Measurements from ENCODE around the gene PCDH17.
A peak's percentile ranks its signal among the peaks of the same experiment; 100 is the strongest.

PCDH17 gene

DNA sequence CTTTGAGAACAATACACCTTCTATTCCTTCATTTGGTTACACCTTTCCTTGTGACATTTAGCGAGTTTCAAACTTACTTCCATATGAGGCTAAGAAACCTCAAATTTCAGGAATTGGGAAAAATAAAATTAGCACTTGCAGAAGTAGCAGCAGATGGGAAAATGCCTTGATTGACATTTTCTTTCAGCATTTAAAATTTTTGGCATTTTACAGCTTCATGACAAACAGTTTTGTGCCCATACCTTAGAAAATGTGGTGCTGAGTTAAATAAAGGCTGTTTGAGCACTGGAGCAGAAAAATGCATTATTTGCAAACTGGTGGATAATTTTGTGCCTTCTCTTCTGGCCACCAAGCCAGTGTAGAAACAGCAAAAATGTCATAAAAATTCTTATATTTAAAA, 95.4 kb downstream of the PCDH17 start:
- H3K36me3 Mint-ChIP-seq (ENCODE audit: low read depth), result peaks cover 7% of the 10 kb centered on the region
- TF ChIP-seq, protein P1, sequence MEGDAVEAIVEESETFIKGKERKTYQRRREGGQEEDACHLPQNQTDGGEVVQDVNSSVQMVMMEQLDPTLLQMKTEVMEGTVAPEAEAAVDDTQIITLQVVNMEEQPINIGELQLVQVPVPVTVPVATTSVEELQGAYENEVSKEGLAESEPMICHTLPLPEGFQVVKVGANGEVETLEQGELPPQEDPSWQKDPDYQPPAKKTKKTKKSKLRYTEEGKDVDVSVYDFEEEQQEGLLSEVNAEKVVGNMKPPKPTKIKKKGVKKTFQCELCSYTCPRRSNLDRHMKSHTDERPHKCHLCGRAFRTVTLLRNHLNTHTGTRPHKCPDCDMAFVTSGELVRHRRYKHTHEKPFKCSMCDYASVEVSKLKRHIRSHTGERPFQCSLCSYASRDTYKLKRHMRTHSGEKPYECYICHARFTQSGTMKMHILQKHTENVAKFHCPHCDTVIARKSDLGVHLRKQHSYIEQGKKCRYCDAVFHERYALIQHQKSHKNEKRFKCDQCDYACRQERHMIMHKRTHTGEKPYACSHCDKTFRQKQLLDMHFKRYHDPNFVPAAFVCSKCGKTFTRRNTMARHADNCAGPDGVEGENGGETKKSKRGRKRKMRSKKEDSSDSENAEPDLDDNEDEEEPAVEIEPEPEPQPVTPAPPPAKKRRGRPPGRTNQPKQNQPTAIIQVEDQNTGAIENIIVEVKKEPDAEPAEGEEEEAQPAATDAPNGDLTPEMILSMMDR (IDR thresholded peaks at IDR 0.05), result no peak
- peaks cover 12% of the 10 kb centered on the region for H3K4me1 Mint-ChIP-seq
- no peaks in the 10 kb centered on the region for H3K9me3 Mint-ChIP-seq
- DNase-seq, result no peak
- no peak overlapping the region for H3K4me3 Mint-ChIP-seq
- H3K27me3 Mint-ChIP-seq (ENCODE audit: low read depth, poor library complexity), result peaks cover 4% of the 10 kb centered on the region
- no peak overlapping the region for H3K27ac Mint-ChIP-seq

DNA sequence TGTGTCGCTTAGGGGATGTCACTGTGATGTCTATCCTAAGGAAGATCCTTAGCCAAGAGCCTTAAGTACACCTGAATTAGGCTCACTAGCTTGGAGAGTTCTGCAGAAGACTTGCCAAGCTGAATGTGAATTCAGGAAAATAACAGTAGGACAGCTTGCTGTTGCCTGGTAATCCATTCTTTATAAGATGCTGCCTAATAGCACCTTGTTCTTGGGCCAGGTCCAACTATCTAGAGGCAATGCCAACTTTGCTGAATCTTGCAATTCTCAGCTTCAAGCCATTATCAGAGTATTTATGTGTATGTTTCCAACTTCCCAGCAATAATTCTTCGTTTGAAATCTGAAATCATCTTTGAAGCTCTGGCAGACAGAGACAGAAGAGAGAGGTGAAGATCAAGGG, 102.8 kb downstream of the PCDH17 start:
- DNase-seq, result no peak
- Mint-ChIP-seq H3K36me3 (ENCODE audit: low read depth) (no peaks in the 10 kb centered on the region), H3K27ac (no peak overlapping the region), H3K4me3 (no peak overlapping the region), H3K9me3 (no peaks in the 10 kb centered on the region), H3K4me1 (peaks cover 7% of the 10 kb centered on the region), H3K27me3 (ENCODE audit: low read depth, poor library complexity) (peaks cover 11% of the 10 kb centered on the region)
- TF ChIP-seq, protein P1 (IDR thresholded peaks at IDR 0.05), result no peak

DNA sequence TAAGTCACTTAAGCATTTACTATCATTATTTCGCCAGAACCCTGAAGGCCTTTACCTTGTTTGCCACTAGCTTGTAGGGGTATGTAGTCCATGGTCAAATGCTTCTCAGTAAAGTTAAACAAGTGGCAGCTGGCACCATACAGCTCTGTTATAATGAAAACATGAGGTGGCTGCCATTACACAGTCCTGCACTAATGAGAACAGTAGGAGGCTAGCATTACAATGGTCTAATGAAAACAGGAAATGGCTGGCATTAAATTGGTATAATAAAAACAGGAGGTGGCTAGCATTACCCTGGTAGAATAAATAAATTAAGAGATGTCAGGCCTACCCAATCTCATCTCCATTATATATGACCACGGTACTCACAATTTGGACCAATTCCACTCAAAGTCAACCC, 107.5 kb downstream of the PCDH17 start:
- Mint-ChIP-seq H3K9me3 (no peaks in the 10 kb centered on the region), H3K36me3 (ENCODE audit: low read depth) (no peaks in the 10 kb centered on the region), H3K4me3 (no peak overlapping the region), H3K27ac (no peak overlapping the region), H3K4me1 (peaks cover 16% of the 10 kb centered on the region), H3K27me3 (ENCODE audit: low read depth, poor library complexity) (peaks cover 11% of the 10 kb centered on the region)
- TF ChIP-seq, protein P1 (IDR thresholded peaks at IDR 0.05), result no peak
- no peak for DNase-seq

DNA sequence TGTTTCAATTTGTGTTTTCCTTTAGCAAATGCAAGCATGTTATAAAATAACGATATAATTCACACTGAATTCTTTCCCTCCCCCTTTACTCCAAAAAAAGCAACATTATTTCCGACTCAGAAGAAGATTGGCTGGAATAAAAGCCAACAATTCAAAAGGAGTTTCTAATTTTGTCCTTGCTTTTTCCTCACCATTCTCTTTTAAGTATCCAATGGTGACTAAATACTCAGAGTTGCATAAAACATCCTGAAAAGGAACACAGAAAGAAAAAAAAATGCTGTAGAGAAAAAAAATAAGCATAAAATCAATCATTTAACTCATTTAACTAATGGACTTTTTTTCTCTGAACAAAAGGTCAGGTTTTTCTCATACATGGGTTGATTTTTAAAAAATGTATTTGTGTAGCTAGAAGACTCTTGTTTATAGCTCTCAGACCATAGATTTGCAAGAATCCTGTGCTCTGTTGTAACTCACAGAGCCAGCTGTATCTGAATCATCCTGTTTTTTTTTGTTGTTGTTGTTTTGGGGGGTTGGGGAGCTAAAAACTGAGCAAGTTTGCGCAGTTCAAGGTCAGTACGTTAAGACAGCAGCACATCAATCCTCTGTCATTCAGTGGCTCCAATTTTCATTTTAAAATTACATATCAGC, 108.1 kb downstream of the PCDH17 start:
- Mint-ChIP-seq H3K4me3 (no peak overlapping the region), H3K27ac (peak overlapping the region; percentile 47), H3K9me3 (no peaks in the 10 kb centered on the region), H3K27me3 (ENCODE audit: low read depth, poor library complexity) (peaks cover 11% of the 10 kb centered on the region), H3K36me3 (ENCODE audit: low read depth) (no peaks in the 10 kb centered on the region), H3K4me1 (peaks cover 16% of the 10 kb centered on the region)
- TF ChIP-seq, protein P1 (IDR thresholded peaks at IDR 0.05), result no peak
- no peak for DNase-seq

DNA sequence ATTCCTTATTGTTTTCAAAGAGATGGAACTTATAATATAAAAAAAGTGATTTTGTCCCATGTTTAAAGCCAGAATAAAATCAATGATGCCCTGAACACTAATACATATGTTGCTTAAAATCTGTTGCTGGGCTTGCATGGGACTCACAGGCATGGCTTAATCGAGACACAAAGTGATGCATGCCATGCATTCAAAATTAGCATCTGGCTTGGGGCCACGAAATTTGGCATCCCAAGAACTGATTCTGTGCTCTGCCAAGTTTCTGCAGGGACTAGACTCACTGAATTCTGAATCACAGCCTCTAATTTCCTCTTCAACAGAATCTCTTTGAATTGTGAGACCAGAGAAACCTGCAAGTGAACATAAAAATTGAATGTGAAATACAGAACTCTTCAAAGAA, 109.2 kb downstream of the PCDH17 start:
- Mint-ChIP-seq H3K27ac (no peak overlapping the region), H3K9me3 (no peaks in the 10 kb centered on the region), H3K4me3 (no peak overlapping the region), H3K36me3 (ENCODE audit: low read depth) (no peaks in the 10 kb centered on the region), H3K4me1 (peaks cover 16% of the 10 kb centered on the region), H3K27me3 (ENCODE audit: low read depth, poor library complexity) (peaks cover 4% of the 10 kb centered on the region)
- TF ChIP-seq, protein P1 (IDR thresholded peaks at IDR 0.05), result no peak
- DNase-seq, result no peak

DNA sequence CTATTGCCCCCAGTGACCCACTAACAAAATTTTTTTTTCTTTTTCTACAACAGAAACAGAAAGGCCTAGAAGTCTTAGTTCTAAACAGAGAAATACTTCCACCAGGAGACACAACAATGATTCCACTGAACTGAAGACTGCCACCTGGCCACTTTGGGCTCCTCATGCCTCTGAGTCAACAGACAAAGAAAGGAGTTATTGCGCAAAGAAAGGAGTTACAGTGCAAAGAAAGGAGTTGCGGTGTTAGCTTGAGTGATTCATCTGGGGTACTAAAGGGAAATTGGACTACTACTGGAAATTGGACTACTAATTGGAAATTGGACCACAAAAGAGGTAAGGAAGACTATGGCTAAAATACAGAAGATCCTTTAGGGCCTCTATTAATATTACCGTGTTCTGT, 116.6 kb downstream of the PCDH17 start:
- peaks cover 10% of the 10 kb centered on the region for H3K36me3 Mint-ChIP-seq (ENCODE audit: low read depth)
- no peak overlapping the region for H3K27ac Mint-ChIP-seq
- no peak for DNase-seq
- peaks cover 13% of the 10 kb centered on the region for H3K9me3 Mint-ChIP-seq
- no peak overlapping the region for H3K4me3 Mint-ChIP-seq
- H3K4me1 Mint-ChIP-seq, result no peaks in the 10 kb centered on the region
- TF ChIP-seq, protein P1 (IDR thresholded peaks at IDR 0.05), result no peak
- no peaks in the 10 kb centered on the region for H3K27me3 Mint-ChIP-seq (ENCODE audit: low read depth, poor library complexity)
